ENCODE results near the gene SEC62. TPM values are rescaled to one million over a fixed set of nuclear protein-coding genes. Genes with fewer than 3 reads are reported as not detected.

The SEC62 gene
- total RNA-seq, 4 donors from 2014 or later = 20.0 to 195 (median 65.2) TPM

GRCh38 chr3:169971522-169971921, 4.9 kb downstream of the SEC62 start:
- TF ChIP-seq POLR2A (IDR thresholded peaks at IDR 0.05) = no peak
- H3K4me1 ChIP-seq = peaks cover 4 to 7% of the 10 kb centered on the region in 2 donors
- intact Hi-C loops (cut with DNase I; ENCODE audit: low total_unique reads) = no loop called here

DNA sequence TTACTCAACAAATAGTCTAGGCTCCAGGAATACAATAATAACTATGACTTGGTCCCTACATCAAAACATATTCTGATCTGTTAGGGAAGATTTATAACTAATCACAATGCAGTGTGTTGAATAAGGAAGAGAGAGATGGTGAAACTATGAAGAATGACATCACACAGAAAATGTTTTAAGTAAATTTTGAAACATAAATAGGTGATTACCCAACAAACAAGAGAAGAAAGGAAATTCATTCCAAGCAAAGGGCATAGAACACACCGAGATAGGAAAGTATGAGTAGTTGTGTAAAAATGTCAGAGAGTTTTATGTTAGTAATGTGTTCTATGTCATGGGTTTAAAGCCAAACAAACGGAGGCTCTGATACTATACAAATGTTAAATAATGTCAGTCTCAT, 13.4 kb downstream of the SEC62 start:
- intact Hi-C loops (cut with DNase I; ENCODE audit: low total_unique reads) = no loop called here
- Histone ChIP-seq H3K36me3 (no peaks in the 10 kb centered on the region), H3K4me1 (no peaks in the 10 kb centered on the region), H3K9me3 (no peaks in the 10 kb centered on the region), H3K27me3 (no peaks in the 10 kb centered on the region), H3K27ac (no peak overlapping the region), H3K4me3 (no peak overlapping the region)
- no peak for DNase-seq
- TF ChIP-seq POLR2A (IDR thresholded peaks at IDR 0.05) = no peak
- no peak for TF ChIP-seq CTCF (IDR thresholded peaks at IDR 0.05)

More at GRCh38 chr3:169971522-169971921, 4.9 kb downstream of the SEC62 start:
- H3K4me3 ChIP-seq = no peak overlapping the region
- DNase-seq = no peak
- no peaks in the 10 kb centered on the region for H3K27me3 ChIP-seq
- H3K36me3 ChIP-seq = no peaks in the 10 kb centered on the region
- no peaks in the 10 kb centered on the region for H3K9me3 ChIP-seq
- H3K27ac ChIP-seq = no peak overlapping the region

- no peaks in the 10 kb centered on the region for H3K27me3 ChIP-seq
- no peaks in the 10 kb centered on the region for H3K9me3 ChIP-seq
- H3K4me3 ChIP-seq = no peak overlapping the region
- DNase-seq = no peak
- no peaks in the 10 kb centered on the region for H3K36me3 ChIP-seq
- H3K27ac ChIP-seq = no peak overlapping the region
- no peak for TF ChIP-seq POLR2A (IDR thresholded peaks at IDR 0.05)
- TF ChIP-seq CTCF (IDR thresholded peaks at IDR 0.05) = no peak
- H3K4me1 ChIP-seq = no peaks in the 10 kb centered on the region
- intact Hi-C loops (cut with DNase I; ENCODE audit: low total_unique reads) = no loop called here
Measured at GRCh38 chr3:169984292-169984691, 17.7 kb downstream of the SEC62 start.

DNA sequence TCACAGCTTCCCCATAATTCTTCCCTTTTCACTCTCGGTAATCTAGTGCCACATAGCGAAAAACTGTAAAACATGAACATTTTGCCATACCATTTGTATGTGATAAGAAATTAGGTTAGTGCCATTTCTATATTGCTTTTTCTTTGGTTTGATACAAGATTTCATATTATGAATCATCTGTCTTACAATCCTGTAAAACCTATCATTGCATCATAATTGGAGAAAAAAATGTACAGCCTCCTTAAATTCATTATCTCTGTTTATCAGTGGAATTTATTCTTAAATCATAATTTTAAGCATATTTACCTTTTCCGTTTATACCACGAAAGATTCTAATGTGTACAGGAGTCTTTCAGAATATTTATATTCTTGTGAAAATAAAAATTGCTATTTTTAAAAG, 23.8 kb downstream of the SEC62 start:
- TF ChIP-seq CTCF (IDR thresholded peaks at IDR 0.05) = no peak
- no peak for TF ChIP-seq POLR2A (IDR thresholded peaks at IDR 0.05)
- intact Hi-C loops (cut with DNase I; ENCODE audit: low total_unique reads) = no loop called here
- Histone ChIP-seq H3K27ac (no peak overlapping the region), H3K9me3 (no peaks in the 10 kb centered on the region), H3K36me3 (no peaks in the 10 kb centered on the region), H3K4me1 (no peaks in the 10 kb centered on the region), H3K27me3 (no peaks in the 10 kb centered on the region), H3K4me3 (no peak overlapping the region)
- DNase-seq = no peak

GRCh38 chr3:169992156-169992555, 25.5 kb downstream of the SEC62 start:
- H3K4me1 ChIP-seq = no peaks in the 10 kb centered on the region
- H3K9me3 ChIP-seq = no peaks in the 10 kb centered on the region
- H3K36me3 ChIP-seq = no peaks in the 10 kb centered on the region
- H3K4me3 ChIP-seq = no peak overlapping the region
- intact Hi-C loops (cut with DNase I; ENCODE audit: low total_unique reads) = no loop called here
- DNase-seq = no peak
- TF ChIP-seq CTCF (IDR thresholded peaks at IDR 0.05) (no peak), POLR2A (IDR thresholded peaks at IDR 0.05) (no peak)
- no peaks in the 10 kb centered on the region for H3K27me3 ChIP-seq
- no peak overlapping the region for H3K27ac ChIP-seq

DNA sequence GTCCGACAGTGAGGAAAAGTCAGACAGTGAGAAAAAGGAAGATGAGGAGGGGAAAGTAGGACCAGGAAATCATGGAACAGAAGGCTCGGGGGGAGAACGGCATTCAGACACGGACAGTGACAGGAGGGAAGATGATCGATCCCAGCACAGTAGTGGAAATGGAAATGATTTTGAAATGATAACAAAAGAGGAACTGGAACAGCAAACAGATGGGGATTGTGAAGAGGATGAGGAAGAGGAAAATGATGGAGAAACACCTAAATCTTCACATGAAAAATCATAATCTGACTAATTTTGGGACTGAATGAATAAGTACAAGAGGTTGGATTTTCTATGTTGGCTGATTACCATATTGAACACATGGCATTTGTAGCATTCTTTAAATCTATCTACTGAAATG, 26.2 kb downstream of the SEC62 start:
- Histone ChIP-seq H3K27ac (no peak overlapping the region), H3K36me3 (no peaks in the 10 kb centered on the region), H3K4me3 (no peak overlapping the region), H3K9me3 (no peaks in the 10 kb centered on the region), H3K27me3 (no peaks in the 10 kb centered on the region), H3K4me1 (no peaks in the 10 kb centered on the region)
- DNase-seq = no peak
- no peak for TF ChIP-seq CTCF (IDR thresholded peaks at IDR 0.05)
- TF ChIP-seq POLR2A (IDR thresholded peaks at IDR 0.05) = no peak
- intact Hi-C loops (cut with DNase I; ENCODE audit: low total_unique reads) = no loop called here

All from uterus (tissue), 4 donors.